ENCODE measurements around the gene C14orf180. TPM values are rescaled to one million over a fixed set of nuclear protein-coding genes. Genes with fewer than 3 reads are reported as not detected.
A peak's percentile ranks its signal among the peaks of the same experiment; 100 is the strongest.

The C14orf180 gene
- total RNA-seq, 1 donor from 2014 or later, result not detected

DNA sequence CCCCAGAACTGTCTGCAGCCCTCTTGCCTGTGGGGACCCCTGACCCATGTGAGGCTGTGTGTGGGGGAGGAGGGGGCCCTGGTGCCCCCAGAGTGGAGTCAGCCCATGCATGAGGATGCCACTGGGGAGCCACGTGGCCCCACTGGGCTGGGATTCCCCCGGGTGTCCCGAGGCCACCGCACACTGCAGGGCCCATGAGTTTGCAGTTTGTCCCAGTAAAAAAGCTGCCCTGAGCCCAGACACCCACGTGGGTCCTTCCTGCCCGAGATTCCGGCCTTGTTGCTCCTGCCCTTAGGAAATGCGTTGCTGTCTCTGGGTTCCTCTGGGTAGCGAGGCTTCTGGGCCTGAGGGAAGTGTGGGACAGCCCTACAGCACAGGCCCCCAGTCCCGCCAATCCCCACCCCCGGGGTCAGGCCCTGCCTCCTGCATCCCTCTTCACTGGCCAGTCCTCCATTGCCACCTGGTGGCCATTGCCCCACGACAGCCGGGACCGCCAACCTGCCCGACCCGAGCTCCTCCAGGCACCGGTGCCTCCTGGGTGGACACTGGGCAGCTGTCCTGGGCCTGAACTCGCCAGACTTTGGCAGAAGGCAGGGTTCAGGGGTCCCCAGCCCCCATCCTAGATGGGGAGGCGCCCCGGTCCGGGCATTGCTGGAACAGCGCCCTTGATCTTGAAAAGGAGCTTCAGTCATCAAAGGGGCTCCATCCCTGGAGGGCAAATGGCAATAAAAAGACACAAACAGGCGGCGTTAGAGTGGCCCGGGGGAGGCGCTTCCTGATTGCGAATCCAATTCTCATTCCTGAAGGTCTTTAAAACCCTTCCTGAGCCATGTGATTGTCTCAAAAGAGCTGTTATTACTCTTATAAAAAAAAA is 15.6 kb upstream of the C14orf180 start:
- H3K4me3 Mint-ChIP-seq (ENCODE audit: low read depth), result no peak overlapping the region
- H3K27me3 Mint-ChIP-seq, result peaks cover 31% of the 10 kb centered on the region
- H3K4me1 Mint-ChIP-seq (ENCODE audit: low read depth), result peaks cover 1% of the 10 kb centered on the region
- TF ChIP-seq, protein P1, sequence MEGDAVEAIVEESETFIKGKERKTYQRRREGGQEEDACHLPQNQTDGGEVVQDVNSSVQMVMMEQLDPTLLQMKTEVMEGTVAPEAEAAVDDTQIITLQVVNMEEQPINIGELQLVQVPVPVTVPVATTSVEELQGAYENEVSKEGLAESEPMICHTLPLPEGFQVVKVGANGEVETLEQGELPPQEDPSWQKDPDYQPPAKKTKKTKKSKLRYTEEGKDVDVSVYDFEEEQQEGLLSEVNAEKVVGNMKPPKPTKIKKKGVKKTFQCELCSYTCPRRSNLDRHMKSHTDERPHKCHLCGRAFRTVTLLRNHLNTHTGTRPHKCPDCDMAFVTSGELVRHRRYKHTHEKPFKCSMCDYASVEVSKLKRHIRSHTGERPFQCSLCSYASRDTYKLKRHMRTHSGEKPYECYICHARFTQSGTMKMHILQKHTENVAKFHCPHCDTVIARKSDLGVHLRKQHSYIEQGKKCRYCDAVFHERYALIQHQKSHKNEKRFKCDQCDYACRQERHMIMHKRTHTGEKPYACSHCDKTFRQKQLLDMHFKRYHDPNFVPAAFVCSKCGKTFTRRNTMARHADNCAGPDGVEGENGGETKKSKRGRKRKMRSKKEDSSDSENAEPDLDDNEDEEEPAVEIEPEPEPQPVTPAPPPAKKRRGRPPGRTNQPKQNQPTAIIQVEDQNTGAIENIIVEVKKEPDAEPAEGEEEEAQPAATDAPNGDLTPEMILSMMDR (IDR thresholded peaks at IDR 0.05; ENCODE audit: unreplicated experiment), result peak; percentile 90
- DNase-seq (ENCODE audit: low spot score, unreplicated experiment), result peak; percentile 79
- H3K27ac Mint-ChIP-seq, result no peak overlapping the region
- H3K36me3 Mint-ChIP-seq (ENCODE audit: insufficient read depth), result no peaks in the 10 kb centered on the region
- no peaks in the 10 kb centered on the region for H3K9me3 Mint-ChIP-seq (ENCODE audit: low read depth)

DNA sequence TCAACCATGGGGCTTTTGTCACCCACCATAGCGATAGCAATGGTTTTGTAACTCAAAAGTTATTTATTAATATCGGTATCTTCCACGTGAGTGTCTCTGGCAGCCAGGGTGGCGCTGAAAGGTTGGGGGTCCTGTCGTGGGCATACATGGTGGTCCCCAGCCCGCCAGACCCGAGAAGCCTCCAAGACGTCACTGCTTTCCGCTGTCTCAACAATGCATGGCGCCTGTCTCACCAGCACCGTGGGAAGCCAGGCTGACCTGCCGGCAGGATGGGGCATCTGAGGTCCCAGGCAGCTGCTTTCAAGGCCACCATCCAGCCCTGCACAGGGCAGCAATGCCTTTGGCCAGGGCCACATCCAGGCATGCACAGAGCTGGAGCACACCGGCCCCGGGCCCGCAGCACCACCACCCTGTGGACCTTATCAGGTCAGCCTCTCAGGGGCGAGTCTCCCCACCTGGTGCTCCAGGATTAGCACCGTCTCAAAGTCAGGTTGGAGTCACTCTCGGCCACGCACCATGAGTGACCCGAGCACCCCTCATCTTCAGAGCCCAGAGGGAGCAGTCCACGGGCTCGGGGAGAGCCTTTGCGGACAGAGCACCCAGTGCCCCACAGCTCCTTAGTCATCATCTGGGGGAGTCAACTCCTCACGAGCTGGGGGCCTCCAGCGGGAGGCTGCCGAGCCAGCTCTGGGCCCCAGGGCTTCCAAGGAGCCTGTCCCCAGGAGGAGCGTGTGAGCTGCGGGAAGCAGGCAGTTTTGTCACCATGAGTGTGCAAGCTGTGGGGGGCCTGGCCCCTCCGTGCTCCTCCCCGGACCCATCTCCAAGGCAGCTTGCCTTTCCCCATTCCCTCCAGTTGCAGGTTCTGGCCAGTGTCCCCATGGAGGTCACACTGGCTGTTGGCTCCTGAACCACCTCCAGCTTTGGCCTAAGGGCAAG is 14.6 kb upstream of the C14orf180 start:
- H3K9me3 Mint-ChIP-seq (ENCODE audit: low read depth), result no peaks in the 10 kb centered on the region
- H3K36me3 Mint-ChIP-seq (ENCODE audit: insufficient read depth), result no peaks in the 10 kb centered on the region
- H3K27me3 Mint-ChIP-seq, result peaks cover 36% of the 10 kb centered on the region
- H3K4me1 Mint-ChIP-seq (ENCODE audit: low read depth), result peaks cover 1% of the 10 kb centered on the region
- DNase-seq (ENCODE audit: low spot score, unreplicated experiment), result no peak
- H3K4me3 Mint-ChIP-seq (ENCODE audit: low read depth), result no peak overlapping the region
- H3K27ac Mint-ChIP-seq, result no peak overlapping the region
- TF ChIP-seq, protein P1 (IDR thresholded peaks at IDR 0.05; ENCODE audit: unreplicated experiment), result no peak

DNA sequence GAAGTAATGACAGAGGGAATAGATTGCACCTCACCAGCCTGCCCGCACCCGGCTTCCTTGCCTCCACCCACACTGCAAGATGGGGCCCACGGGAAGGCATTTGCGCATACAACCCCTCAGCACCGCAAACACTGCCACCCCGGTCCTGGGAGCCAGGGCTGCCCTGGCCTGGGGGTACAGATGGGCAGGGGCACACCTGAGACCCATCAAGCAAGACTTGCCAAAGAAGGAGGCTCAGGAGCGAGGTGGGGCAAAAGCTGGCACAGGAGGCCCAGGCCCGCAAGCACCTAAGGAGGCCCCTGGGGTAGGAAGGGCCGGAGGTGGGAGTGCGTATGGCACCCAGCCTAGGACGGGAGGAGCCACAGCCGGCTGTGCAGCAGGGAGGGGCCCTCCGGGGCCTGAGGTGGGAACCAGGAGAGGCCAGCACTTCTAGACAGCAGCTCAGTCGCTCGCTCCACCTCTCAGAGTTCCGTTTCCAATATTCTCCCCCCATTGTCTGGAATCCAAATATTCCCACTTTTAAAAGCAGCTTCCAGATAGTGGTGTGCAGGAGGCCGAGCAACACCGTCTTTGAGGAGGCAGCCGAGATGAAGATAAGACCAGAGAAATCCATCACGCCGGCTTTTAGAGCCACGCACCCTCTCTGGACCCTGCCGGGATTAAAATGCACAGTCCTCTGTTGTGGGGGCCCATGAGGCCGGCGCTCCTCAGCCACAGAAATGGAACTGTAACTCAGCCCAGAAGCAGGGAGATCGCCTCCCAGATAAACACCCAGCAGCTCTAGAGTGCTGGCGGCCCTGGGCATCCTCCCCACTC is 12.2 kb upstream of the C14orf180 start:
- TF ChIP-seq, protein P1 (IDR thresholded peaks at IDR 0.05; ENCODE audit: unreplicated experiment), result no peak
- Mint-ChIP-seq H3K4me1 (ENCODE audit: low read depth) (peaks cover 1% of the 10 kb centered on the region), H3K4me3 (ENCODE audit: low read depth) (no peak overlapping the region), H3K36me3 (ENCODE audit: insufficient read depth) (no peaks in the 10 kb centered on the region), H3K9me3 (ENCODE audit: low read depth) (no peaks in the 10 kb centered on the region), H3K27me3 (peaks cover 26% of the 10 kb centered on the region), H3K27ac (no peak overlapping the region)
- no peak for DNase-seq (ENCODE audit: low spot score, unreplicated experiment)

DNA sequence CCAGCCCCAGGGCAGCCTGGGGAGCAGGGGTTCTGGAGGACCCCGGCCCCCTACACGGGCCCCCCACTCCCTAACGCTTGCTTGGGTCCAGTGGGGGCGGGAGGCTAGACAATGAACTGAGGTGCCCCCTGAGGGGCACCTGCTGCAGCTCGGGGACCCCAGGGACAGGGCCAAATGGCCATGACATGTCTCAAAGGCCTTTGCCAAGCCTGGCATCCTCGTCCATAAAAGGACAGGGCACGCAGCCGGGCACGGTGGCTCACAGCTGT is 11.7 kb upstream of the C14orf180 start:
- Mint-ChIP-seq H3K4me3 (ENCODE audit: low read depth) (no peak overlapping the region), H3K9me3 (ENCODE audit: low read depth) (no peaks in the 10 kb centered on the region), H3K4me1 (ENCODE audit: low read depth) (peaks cover 1% of the 10 kb centered on the region), H3K27me3 (peaks cover 26% of the 10 kb centered on the region), H3K27ac (no peak overlapping the region), H3K36me3 (ENCODE audit: insufficient read depth) (no peaks in the 10 kb centered on the region)
- TF ChIP-seq, protein P1 (IDR thresholded peaks at IDR 0.05; ENCODE audit: unreplicated experiment), result no peak
- DNase-seq (ENCODE audit: low spot score, unreplicated experiment), result no peak

DNA sequence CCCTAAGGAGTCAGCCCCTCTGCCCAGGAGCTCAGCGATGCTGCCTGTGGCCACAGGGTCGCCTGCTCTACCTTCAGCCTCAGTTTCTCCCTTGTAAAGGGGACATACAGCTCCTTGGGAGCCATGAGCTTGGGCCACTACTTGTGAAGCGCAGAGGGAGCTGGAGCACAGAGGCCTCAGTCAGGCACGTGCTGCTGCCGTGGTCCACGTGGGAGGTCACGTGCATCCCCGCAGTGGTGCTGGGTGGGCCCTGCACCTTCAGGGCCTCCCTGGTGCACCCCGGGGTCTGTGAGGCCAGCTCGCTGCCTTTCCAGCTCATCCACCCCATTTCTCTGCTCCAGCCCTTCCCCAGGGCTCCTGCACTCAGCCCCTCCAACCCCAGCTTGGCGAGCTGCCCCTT is 10.9 kb upstream of the C14orf180 start:
- TF ChIP-seq, protein P1 (IDR thresholded peaks at IDR 0.05; ENCODE audit: unreplicated experiment), result no peak
- Mint-ChIP-seq H3K36me3 (ENCODE audit: insufficient read depth) (no peaks in the 10 kb centered on the region), H3K27me3 (peaks cover 26% of the 10 kb centered on the region), H3K9me3 (ENCODE audit: low read depth) (no peaks in the 10 kb centered on the region), H3K27ac (no peak overlapping the region), H3K4me3 (ENCODE audit: low read depth) (no peak overlapping the region), H3K4me1 (ENCODE audit: low read depth) (peaks cover 1% of the 10 kb centered on the region)
- no peak for DNase-seq (ENCODE audit: low spot score, unreplicated experiment)
